Sciatic nerve (tissue), 2 donors: ENCODE data around the gene LOXHD1. TPM values are rescaled to one million over a fixed set of nuclear protein-coding genes. Genes with fewer than 3 reads are reported as not detected.

Source experiments
- ATAC-seq: fragments of 200-7000 bp; cut with Tn5 transposase; one replicate; pipeline ENCODE4 v1.9.1; 2020; ENCODE audit warnings: mild to moderate bottlenecking, moderate library complexity
- DNase-seq: peaks from one replicate; pipeline ENCODE4 v3.0.0-alpha.2; 2020; ENCODE audit warnings: low spot score
- intact Hi-C: fragments of 100-400 bp; cut with DNase I; formaldehyde crosslinking; loops from one replicate; pipeline ENCODE4 v1.14.2; 2022
- total RNA-seq: library from RNA; stranded (reverse); fragmentation: NEBNext Ultra II Directional; extraction: Animal tissue kit (Norgen Biotek cat#: 25700); gene quantifications from one replicate; pipeline ENCODE4 v1.2.1, GENCODE V29; 2021
- donor health status: DM: no; HTN: no; CAD: no.
- donor health status: DM: no; HTN: no; CAD: no.

LOXHD1 gene
- total RNA-seq, 1 donor from 2014 or later, result 0.89 TPM

- intact Hi-C loops, result no loop called here
- DNase-seq (no peak), ATAC-seq (no peak)
These were observed 187.7 kb downstream of the LOXHD1 start for GRCh38 chr18:46469186-46469915.

GRCh38 chr18:46468426-46469180 lies 188.4 kb downstream of the LOXHD1 start:
- ATAC-seq, result no peak
- DNase-seq, result no peak
- intact Hi-C loops, result no loop called here

- DNase-seq, result no peak
- intact Hi-C loops, result no loop called here
- no peak for ATAC-seq
These were observed 190.5 kb downstream of the LOXHD1 start for GRCh38 chr18:46466234-46467160.

- ATAC-seq (no peak), DNase-seq (no peak)
- intact Hi-C loops, result no loop called here
These were observed 191.9 kb downstream of the LOXHD1 start for GRCh38 chr18:46464926-46465655.

- intact Hi-C loops, result no loop called here
- no peak for DNase-seq
- no peak for ATAC-seq
These were observed 194.5 kb downstream of the LOXHD1 start for GRCh38 chr18:46462523-46462922.

- intact Hi-C loops, result no loop called here
- ATAC-seq, result no peak
- DNase-seq, result no peak
These were observed 195.0 kb downstream of the LOXHD1 start for GRCh38 chr18:46461993-46462392.

- no peak for ATAC-seq
- intact Hi-C loops, result no loop called here
- DNase-seq, result no peak
These were observed 196.3 kb downstream of the LOXHD1 start for GRCh38 chr18:46460754-46461153.

GRCh38 chr18:46459789-46460455 lies 197.1 kb downstream of the LOXHD1 start:
- DNase-seq (no peak), ATAC-seq (no peak)
- intact Hi-C loops, result no loop called here

- intact Hi-C loops, result no loop called here
- no peak for DNase-seq
- no peak for ATAC-seq
These were observed 198.5 kb downstream of the LOXHD1 start for GRCh38 chr18:46458472-46458871.

- ATAC-seq (no peak), DNase-seq (no peak)
- intact Hi-C loops, result no loop called here
These were observed 200.3 kb downstream of the LOXHD1 start for GRCh38 chr18:46456691-46457090.

GRCh38 chr18:46452820-46453219 lies 204.2 kb downstream of the LOXHD1 start:
- no peak for DNase-seq
- ATAC-seq, result no peak
- intact Hi-C loops, result no loop called here

GRCh38 chr18:46449499-46449898 lies 207.5 kb downstream of the LOXHD1 start:
- ATAC-seq, result no peak
- intact Hi-C loops, result no loop called here
- DNase-seq, result no peak

GRCh38 chr18:46449033-46449432 lies 208.0 kb downstream of the LOXHD1 start:
- intact Hi-C loops, result no loop called here
- DNase-seq (no peak), ATAC-seq (no peak)

GRCh38 chr18:46448347-46448746 lies 208.7 kb downstream of the LOXHD1 start:
- no peak for DNase-seq
- intact Hi-C loops, result no loop called here
- ATAC-seq, result no peak

GRCh38 chr18:46447792-46448191 lies 209.2 kb downstream of the LOXHD1 start:
- DNase-seq, result no peak
- intact Hi-C loops, result no loop called here
- ATAC-seq, result no peak

- no peak for DNase-seq
- intact Hi-C loops, result no loop called here
- ATAC-seq, result no peak
These were observed 209.7 kb downstream of the LOXHD1 start for GRCh38 chr18:46447323-46447722.

GRCh38 chr18:46445522-46446313 lies 211.3 kb downstream of the LOXHD1 start:
- ATAC-seq, result no peak
- intact Hi-C loops, result no loop called here
- DNase-seq, result no peak

- no peak for DNase-seq
- intact Hi-C loops, result loop anchor here (10.0 kb wide), 1 partner anchor 76 kb away; no protein-coding TSS in a partner anchor
These were observed 218.0 kb downstream of the LOXHD1 start for GRCh38 chr18:46439037-46439436.

More at GRCh38 chr18:46439037-46439436, 218.0 kb downstream of the LOXHD1 start:
- ATAC-seq, result no peak
